ENCODE data around the gene AP2A1. TPM values are rescaled to one million over a fixed set of nuclear protein-coding genes. Genes with fewer than 3 reads are reported as not detected.

Gene AP2A1
- total RNA-seq, 1 donor from 2014 or later, result 32.9 TPM

GRCh38 chr19:49744946-49745381 lies 21.8 kb upstream of the AP2A1 start:
- no peaks in the 10 kb centered on the region for H3K9me3 ChIP-seq (ENCODE audit: control insufficient read depth in 3 of 3, low read length in 3 of 3)
- H3K4me1 ChIP-seq (ENCODE audit: control insufficient read depth in 3 of 3, insufficient read depth in 3 of 3, low read length in 3 of 3), result no peaks in the 10 kb centered on the region
- no peak overlapping the region for H3K27ac ChIP-seq (ENCODE audit: low read depth, low read length)
- H3K36me3 ChIP-seq (ENCODE audit: control insufficient read depth in 3 of 3, insufficient read depth in 3 of 3, low read length in 3 of 3), result no peaks in the 10 kb centered on the region
- H3K9ac ChIP-seq (ENCODE audit: low read depth in 1 of 3, low read length in 3 of 3), result no peak overlapping the region
- no peak overlapping the region for H3K4me3 ChIP-seq (ENCODE audit: low read length in 3 of 3)
- peaks cover 0 to 3% (median 0%) of the 10 kb centered on the region in 3 donors for H3K27me3 ChIP-seq (ENCODE audit: control insufficient read depth in 3 of 3, insufficient read depth in 3 of 3, low read length in 3 of 3)

GRCh38 chr19:49746206-49746958 lies 20.4 kb upstream of the AP2A1 start:
- Histone ChIP-seq H3K27ac (ENCODE audit: low read depth, low read length) (no peak overlapping the region), H3K27me3 (ENCODE audit: control insufficient read depth in 3 of 3, insufficient read depth in 3 of 3, low read length in 3 of 3) (peaks cover 0 to 3% (median 0%) of the 10 kb centered on the region in 3 donors), H3K9me3 (ENCODE audit: control insufficient read depth in 3 of 3, low read length in 3 of 3) (no peaks in the 10 kb centered on the region), H3K4me1 (ENCODE audit: control insufficient read depth in 3 of 3, insufficient read depth in 3 of 3, low read length in 3 of 3) (no peaks in the 10 kb centered on the region), H3K4me3 (ENCODE audit: low read length in 3 of 3) (no peak overlapping the region), H3K36me3 (ENCODE audit: control insufficient read depth in 3 of 3, insufficient read depth in 3 of 3, low read length in 3 of 3) (no peaks in the 10 kb centered on the region), H3K9ac (ENCODE audit: low read depth in 1 of 3, low read length in 3 of 3) (no peak overlapping the region)

DNA sequence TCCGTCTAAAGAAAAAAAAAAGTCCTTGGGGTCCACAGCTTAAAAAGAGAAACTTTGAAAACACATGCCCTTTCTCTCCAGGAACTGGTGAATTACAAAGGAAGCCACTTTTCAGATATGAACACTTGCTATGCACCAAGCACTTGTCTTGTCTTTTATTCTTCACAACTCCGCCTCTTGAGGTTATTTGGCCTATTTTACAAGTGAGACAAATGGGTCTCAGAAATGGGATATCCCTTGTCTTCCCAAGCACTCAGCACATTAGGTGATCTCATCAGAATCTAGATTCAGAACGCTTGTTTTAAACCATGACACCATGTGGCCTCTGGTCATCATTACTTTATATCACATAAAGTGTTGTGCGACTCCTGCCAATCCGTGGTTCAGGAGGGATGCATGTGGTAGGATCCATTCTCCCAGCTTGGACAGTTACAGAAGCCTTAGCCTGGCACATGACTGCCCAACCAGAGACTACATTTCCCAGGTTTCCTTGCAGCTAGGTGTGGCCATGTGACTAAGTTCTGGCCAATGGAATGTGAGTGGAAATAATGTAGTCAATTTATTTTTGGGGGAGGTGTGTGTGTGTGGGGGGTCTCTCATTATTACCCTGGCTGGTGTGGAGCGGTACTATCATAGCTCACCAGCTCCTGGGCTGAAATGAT lies 17.6 kb upstream of the AP2A1 start:
- H3K9me3 ChIP-seq (ENCODE audit: control insufficient read depth in 3 of 3, low read length in 3 of 3), result no peaks in the 10 kb centered on the region
- H3K36me3 ChIP-seq (ENCODE audit: control insufficient read depth in 3 of 3, insufficient read depth in 3 of 3, low read length in 3 of 3), result no peaks in the 10 kb centered on the region
- no peaks in the 10 kb centered on the region for H3K4me1 ChIP-seq (ENCODE audit: control insufficient read depth in 3 of 3, insufficient read depth in 3 of 3, low read length in 3 of 3)
- no peak overlapping the region for H3K9ac ChIP-seq (ENCODE audit: low read depth in 1 of 3, low read length in 3 of 3)
- H3K27me3 ChIP-seq (ENCODE audit: control insufficient read depth in 3 of 3, insufficient read depth in 3 of 3, low read length in 3 of 3), result peaks cover 0 to 3% (median 0%) of the 10 kb centered on the region in 3 donors
- H3K4me3 ChIP-seq (ENCODE audit: low read length in 3 of 3), result no peak overlapping the region
- no peak overlapping the region for H3K27ac ChIP-seq (ENCODE audit: low read depth, low read length)

DNA sequence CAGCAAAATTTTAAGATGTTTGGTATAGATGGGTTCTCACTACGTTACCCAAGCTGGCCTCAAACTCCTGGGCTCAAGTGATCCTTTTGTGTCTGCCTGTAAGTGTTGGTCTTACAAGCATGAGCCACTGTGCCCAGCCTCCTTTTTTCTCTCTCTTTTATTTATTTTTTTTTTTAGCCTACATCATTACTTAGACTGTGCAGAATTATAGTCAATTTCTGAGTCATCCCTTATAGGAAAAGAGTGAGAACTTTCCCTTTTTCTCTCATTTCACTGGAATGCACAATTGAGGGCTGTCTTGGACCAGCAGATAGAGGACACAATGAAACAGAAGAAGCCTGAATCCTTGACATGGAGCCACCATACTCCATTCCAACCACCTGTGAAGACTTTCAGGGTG lies 17.0 kb upstream of the AP2A1 start:
- H3K9ac ChIP-seq (ENCODE audit: low read depth in 1 of 3, low read length in 3 of 3), result no peak overlapping the region
- no peaks in the 10 kb centered on the region for H3K4me1 ChIP-seq (ENCODE audit: control insufficient read depth in 3 of 3, insufficient read depth in 3 of 3, low read length in 3 of 3)
- H3K36me3 ChIP-seq (ENCODE audit: control insufficient read depth in 3 of 3, insufficient read depth in 3 of 3, low read length in 3 of 3), result no peaks in the 10 kb centered on the region
- no peak overlapping the region for H3K27ac ChIP-seq (ENCODE audit: low read depth, low read length)
- H3K27me3 ChIP-seq (ENCODE audit: control insufficient read depth in 3 of 3, insufficient read depth in 3 of 3, low read length in 3 of 3), result peaks cover 0 to 3% (median 0%) of the 10 kb centered on the region in 3 donors
- no peaks in the 10 kb centered on the region for H3K9me3 ChIP-seq (ENCODE audit: control insufficient read depth in 3 of 3, low read length in 3 of 3)
- no peak overlapping the region for H3K4me3 ChIP-seq (ENCODE audit: low read length in 3 of 3)

GRCh38 chr19:49752701-49753100 lies 14.1 kb upstream of the AP2A1 start:
- H3K4me1 ChIP-seq (ENCODE audit: control insufficient read depth in 3 of 3, insufficient read depth in 3 of 3, low read length in 3 of 3), result no peaks in the 10 kb centered on the region
- no peak overlapping the region for H3K4me3 ChIP-seq (ENCODE audit: low read length in 3 of 3)
- no peaks in the 10 kb centered on the region for H3K9me3 ChIP-seq (ENCODE audit: control insufficient read depth in 3 of 3, low read length in 3 of 3)
- H3K27me3 ChIP-seq (ENCODE audit: control insufficient read depth in 3 of 3, insufficient read depth in 3 of 3, low read length in 3 of 3), result no peaks in the 10 kb centered on the region
- H3K27ac ChIP-seq (ENCODE audit: low read depth, low read length), result no peak overlapping the region
- no peak overlapping the region for H3K9ac ChIP-seq (ENCODE audit: low read depth in 1 of 3, low read length in 3 of 3)
- H3K36me3 ChIP-seq (ENCODE audit: control insufficient read depth in 3 of 3, insufficient read depth in 3 of 3, low read length in 3 of 3), result no peaks in the 10 kb centered on the region

- H3K4me3 ChIP-seq (ENCODE audit: low read length in 3 of 3), result no peak overlapping the region
- H3K9me3 ChIP-seq (ENCODE audit: control insufficient read depth in 3 of 3, low read length in 3 of 3), result no peaks in the 10 kb centered on the region
- H3K4me1 ChIP-seq (ENCODE audit: control insufficient read depth in 3 of 3, insufficient read depth in 3 of 3, low read length in 3 of 3), result no peaks in the 10 kb centered on the region
- H3K9ac ChIP-seq (ENCODE audit: low read depth in 1 of 3, low read length in 3 of 3), result no peak overlapping the region
- H3K36me3 ChIP-seq (ENCODE audit: control insufficient read depth in 3 of 3, insufficient read depth in 3 of 3, low read length in 3 of 3), result no peaks in the 10 kb centered on the region
- no peak overlapping the region for H3K27ac ChIP-seq (ENCODE audit: low read depth, low read length)
- no peaks in the 10 kb centered on the region for H3K27me3 ChIP-seq (ENCODE audit: control insufficient read depth in 3 of 3, insufficient read depth in 3 of 3, low read length in 3 of 3)
These were observed 10.8 kb upstream of the AP2A1 start for GRCh38 chr19:49755956-49756355.

- no peak overlapping the region for H3K4me3 ChIP-seq (ENCODE audit: low read length in 3 of 3)
- no peak overlapping the region for H3K9ac ChIP-seq (ENCODE audit: low read depth in 1 of 3, low read length in 3 of 3)
- H3K4me1 ChIP-seq (ENCODE audit: control insufficient read depth in 3 of 3, insufficient read depth in 3 of 3, low read length in 3 of 3), result peaks cover 0 to 2% (median 0%) of the 10 kb centered on the region in 3 donors
- H3K27me3 ChIP-seq (ENCODE audit: control insufficient read depth in 3 of 3, insufficient read depth in 3 of 3, low read length in 3 of 3), result no peaks in the 10 kb centered on the region
- no peaks in the 10 kb centered on the region for H3K36me3 ChIP-seq (ENCODE audit: control insufficient read depth in 3 of 3, insufficient read depth in 3 of 3, low read length in 3 of 3)
- no peak overlapping the region for H3K27ac ChIP-seq (ENCODE audit: low read depth, low read length)
- no peaks in the 10 kb centered on the region for H3K9me3 ChIP-seq (ENCODE audit: control insufficient read depth in 3 of 3, low read length in 3 of 3)
These were observed 8.5 kb upstream of the AP2A1 start for GRCh38 chr19:49758292-49758691.

GRCh38 chr19:49761249-49761624 lies 5.6 kb upstream of the AP2A1 start:
- Histone ChIP-seq H3K36me3 (ENCODE audit: control insufficient read depth in 3 of 3, insufficient read depth in 3 of 3, low read length in 3 of 3) (no peaks in the 10 kb centered on the region), H3K9ac (ENCODE audit: low read depth in 1 of 3, low read length in 3 of 3) (no peak overlapping the region), H3K4me3 (ENCODE audit: low read length in 3 of 3) (no peak overlapping the region), H3K9me3 (ENCODE audit: control insufficient read depth in 3 of 3, low read length in 3 of 3) (no peaks in the 10 kb centered on the region), H3K27me3 (ENCODE audit: control insufficient read depth in 3 of 3, insufficient read depth in 3 of 3, low read length in 3 of 3) (no peaks in the 10 kb centered on the region), H3K4me1 (ENCODE audit: control insufficient read depth in 3 of 3, insufficient read depth in 3 of 3, low read length in 3 of 3) (peaks cover 4 to 8% (median 8%) of the 10 kb centered on the region in 3 donors), H3K27ac (ENCODE audit: low read depth, low read length) (peak overlapping the region; percentile 52)

GRCh38 chr19:49761625-49762311 lies 5.0 kb upstream of the AP2A1 start:
- Histone ChIP-seq H3K4me3 (ENCODE audit: low read length in 3 of 3) (no peak overlapping the region), H3K27ac (ENCODE audit: low read depth, low read length) (peak overlapping the region; percentile 52), H3K36me3 (ENCODE audit: control insufficient read depth in 3 of 3, insufficient read depth in 3 of 3, low read length in 3 of 3) (no peaks in the 10 kb centered on the region), H3K27me3 (ENCODE audit: control insufficient read depth in 3 of 3, insufficient read depth in 3 of 3, low read length in 3 of 3) (no peaks in the 10 kb centered on the region), H3K9ac (ENCODE audit: low read depth in 1 of 3, low read length in 3 of 3) (no peak overlapping the region), H3K4me1 (ENCODE audit: control insufficient read depth in 3 of 3, insufficient read depth in 3 of 3, low read length in 3 of 3) (peaks cover 4 to 8% (median 8%) of the 10 kb centered on the region in 3 donors), H3K9me3 (ENCODE audit: control insufficient read depth in 3 of 3, low read length in 3 of 3) (no peaks in the 10 kb centered on the region)

DNA sequence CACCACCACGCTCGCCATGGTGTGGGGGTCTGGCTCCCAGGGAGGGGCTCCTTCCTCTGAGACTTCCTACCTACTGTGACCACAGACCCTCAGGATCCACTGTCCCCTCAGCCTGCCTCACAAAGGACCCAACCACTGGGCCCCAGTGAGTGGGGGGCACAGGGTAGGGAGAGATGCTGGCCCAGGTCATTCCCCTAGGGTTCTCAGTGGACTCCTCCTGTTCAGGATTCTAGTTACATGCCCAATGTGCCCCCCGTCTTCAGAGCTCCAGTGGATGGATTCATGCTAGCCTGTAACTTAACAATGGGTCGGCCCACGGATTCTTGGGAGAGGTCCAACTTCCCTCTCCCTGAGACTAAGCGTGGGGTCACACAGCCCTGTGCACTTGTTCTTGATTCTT lies 3.6 kb upstream of the AP2A1 start, which contains the start of gene TSKS:
TSKS (minus strand) TSS at position 77 of the 400 bp plus-strand sequence; CDS start at position 18, 59 bp downstream.
- no peaks in the 10 kb centered on the region for H3K36me3 ChIP-seq (ENCODE audit: control insufficient read depth in 3 of 3, insufficient read depth in 3 of 3, low read length in 3 of 3)
- H3K9me3 ChIP-seq (ENCODE audit: control insufficient read depth in 3 of 3, low read length in 3 of 3), result no peaks in the 10 kb centered on the region
- H3K4me1 ChIP-seq (ENCODE audit: control insufficient read depth in 3 of 3, insufficient read depth in 3 of 3, low read length in 3 of 3), result peaks cover 15 to 21% (median 17%) of the 10 kb centered on the region in 3 donors
- no peak within 1 kb of the TSS for H3K9ac ChIP-seq (ENCODE audit: low read depth in 1 of 3, low read length in 3 of 3)
- no peak within 1 kb of the TSS for H3K4me3 ChIP-seq (ENCODE audit: low read length in 3 of 3)
- no peak within 1 kb of the TSS for H3K27ac ChIP-seq (ENCODE audit: low read depth, low read length)
- H3K27me3 ChIP-seq (ENCODE audit: control insufficient read depth in 3 of 3, insufficient read depth in 3 of 3, low read length in 3 of 3), result no peaks in the 10 kb centered on the region
